ENCODE results near the gene AP2S1.

GRCh38 chr19:46839752-46840497 is 10.7 kb downstream of the AP2S1 start:
- TF ChIP-seq CTCF (IDR thresholded peaks at IDR 0.05) (no peak), POLR2A (IDR thresholded peaks at IDR 0.05) (no peak)

Measured in body of pancreas (tissue), 4 donors.